ENCODE measurements around the gene DHRSX.

GRCh38 chrX:2487366-2487765, 13.4 kb downstream of the DHRSX start:
- TF ChIP-seq, protein P1, sequence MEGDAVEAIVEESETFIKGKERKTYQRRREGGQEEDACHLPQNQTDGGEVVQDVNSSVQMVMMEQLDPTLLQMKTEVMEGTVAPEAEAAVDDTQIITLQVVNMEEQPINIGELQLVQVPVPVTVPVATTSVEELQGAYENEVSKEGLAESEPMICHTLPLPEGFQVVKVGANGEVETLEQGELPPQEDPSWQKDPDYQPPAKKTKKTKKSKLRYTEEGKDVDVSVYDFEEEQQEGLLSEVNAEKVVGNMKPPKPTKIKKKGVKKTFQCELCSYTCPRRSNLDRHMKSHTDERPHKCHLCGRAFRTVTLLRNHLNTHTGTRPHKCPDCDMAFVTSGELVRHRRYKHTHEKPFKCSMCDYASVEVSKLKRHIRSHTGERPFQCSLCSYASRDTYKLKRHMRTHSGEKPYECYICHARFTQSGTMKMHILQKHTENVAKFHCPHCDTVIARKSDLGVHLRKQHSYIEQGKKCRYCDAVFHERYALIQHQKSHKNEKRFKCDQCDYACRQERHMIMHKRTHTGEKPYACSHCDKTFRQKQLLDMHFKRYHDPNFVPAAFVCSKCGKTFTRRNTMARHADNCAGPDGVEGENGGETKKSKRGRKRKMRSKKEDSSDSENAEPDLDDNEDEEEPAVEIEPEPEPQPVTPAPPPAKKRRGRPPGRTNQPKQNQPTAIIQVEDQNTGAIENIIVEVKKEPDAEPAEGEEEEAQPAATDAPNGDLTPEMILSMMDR (IDR thresholded peaks at IDR 0.05) = no peak
- TF ChIP-seq POLR2A (IDR thresholded peaks at IDR 0.05) = no peak

All from adrenal gland (tissue), 5 donors.